DOHH2 (cell line): ENCODE data around the gene VPS33B.

Experiments used
- CTCF ChIP-seq: fragments of 200-600 bp; sonication (generic); IDR thresholded peaks from one replicate; pipeline ENCODE4 v1.5.1; 2014; ENCODE audit warnings: antibody characterized with exemption, mild to moderate bottlenecking, low read depth, low read length; ENCODE audit not compliant: poor library complexity, severe bottlenecking
- EZH2phosphoT487 ChIP-seq: fragments of 200-600 bp; sonication (generic); IDR thresholded peaks from 2 replicates; pipeline ENCODE4 v1.6.1; 2017; ENCODE audit warnings: borderline replicate concordance, mild to moderate bottlenecking, antibody characterized with exemption, low read length, moderate library complexity, mixed read lengths

DNA sequence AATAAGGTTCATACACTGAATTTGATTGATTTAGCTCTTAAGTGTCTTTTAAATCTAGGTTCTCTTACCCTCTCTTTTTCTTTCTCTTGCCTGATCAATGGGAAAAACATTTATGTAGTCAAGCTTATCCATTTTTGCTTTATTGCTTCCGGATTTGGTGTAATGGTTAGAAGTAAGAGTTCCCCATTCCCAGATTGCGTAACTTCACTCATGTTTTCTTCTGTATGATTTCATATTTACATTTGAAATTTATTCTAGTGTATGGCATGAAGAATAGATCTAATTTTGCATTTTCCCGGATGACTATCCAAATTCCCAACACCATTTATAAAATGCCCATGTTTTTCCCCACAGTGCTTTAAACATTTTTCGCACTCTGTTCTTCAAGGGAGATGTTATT is 49.8 kb upstream of the VPS33B start:
- no peak for TF ChIP-seq CTCF
- no peak for TF ChIP-seq EZH2phosphoT487
